ENCODE measurements around the gene MS4A1. TPM values are rescaled to one million over a fixed set of nuclear protein-coding genes. Genes with fewer than 3 reads are reported as not detected.

MS4A1 gene
- total RNA-seq (2021) (not detected in 2 replicates), Bru-seq, nascent RNA (not detected), BruChase-seq, experiment 1, labeled RNA remaining after a 2-hour chase (not detected), BruChase-seq, experiment 2, labeled RNA remaining after a 6-hour chase (not detected)
- long read RNA-seq, result 0 reads

DNA sequence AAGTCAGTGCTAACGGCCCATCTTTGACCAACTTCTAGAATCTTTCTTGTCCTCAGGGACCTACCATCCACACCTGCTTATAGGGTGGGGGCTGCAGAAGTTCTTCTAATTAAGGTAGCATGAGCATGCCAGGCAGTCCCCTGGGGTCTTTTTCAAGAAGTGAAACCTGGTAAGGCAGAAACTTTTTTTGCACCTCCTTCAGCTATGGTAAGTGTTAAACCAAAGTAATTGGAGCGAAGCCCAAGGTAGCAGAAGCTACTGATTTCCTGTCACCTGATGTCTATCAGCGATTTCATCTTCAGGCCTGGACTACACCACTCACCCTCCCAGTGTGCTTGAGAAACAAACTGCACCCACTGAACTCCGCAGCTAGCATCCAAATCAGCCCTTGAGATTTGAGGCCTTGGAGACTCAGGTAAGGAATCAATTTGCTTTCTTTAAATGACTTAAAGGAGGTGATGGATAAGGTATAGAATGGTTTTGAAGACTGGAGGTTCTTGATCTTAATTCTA lies at the start of gene MS4A1:
Gene MS4A1, plus strand, starts transcription at position 317 of the 512 bp plus-strand sequence. CDS start 6,528 bp downstream, outside the sequence.
- no peak within 1 kb of the TSS for H3K27ac ChIP-seq (ENCODE audit: low read depth, low read length, poor library complexity, severe bottlenecking)
- ChIA-PET CTCF (no interaction called here), POLR2A (ENCODE audit: low non-redundant PET) (no interaction called here)
- H3K4me1 ChIP-seq (ENCODE audit: insufficient read depth, low read length, poor library complexity, severe bottlenecking), result no peaks in the 10 kb centered on the region
- H3K9me3 ChIP-seq (ENCODE audit: low read depth, low read length, poor library complexity, severe bottlenecking), result no peaks in the 10 kb centered on the region
- no TSS peak for BruUV-seq (replicated peaks)
- TF ChIP-seq CTCF (conservative IDR thresholded peaks at IDR 0.05; ENCODE audit: low read depth, low read length) (no peak), EZH2 (IDR thresholded peaks at IDR 0.05; ENCODE audit: borderline replicate concordance, low read depth, low read length, poor library complexity, severe bottlenecking) (no peak)
- no peaks in the 10 kb centered on the region for H3K36me3 ChIP-seq (ENCODE audit: insufficient read depth, low read length, poor library complexity, severe bottlenecking)
- DNase-seq (ENCODE audit: low spot score), result no peak
- H3K27me3 ChIP-seq (replicated peaks; ENCODE audit: insufficient read depth, low read depth, low read length, poor library complexity), result peaks cover 6% of the 10 kb centered on the region
- intact Hi-C loops (cut with micrococcal nuclease; ENCODE audit: unreplicated experiment), result no loop called here
- no peak within 1 kb of the TSS for H3K4me3 ChIP-seq (ENCODE audit: low read depth, low read length, poor library complexity, severe bottlenecking)

DNA sequence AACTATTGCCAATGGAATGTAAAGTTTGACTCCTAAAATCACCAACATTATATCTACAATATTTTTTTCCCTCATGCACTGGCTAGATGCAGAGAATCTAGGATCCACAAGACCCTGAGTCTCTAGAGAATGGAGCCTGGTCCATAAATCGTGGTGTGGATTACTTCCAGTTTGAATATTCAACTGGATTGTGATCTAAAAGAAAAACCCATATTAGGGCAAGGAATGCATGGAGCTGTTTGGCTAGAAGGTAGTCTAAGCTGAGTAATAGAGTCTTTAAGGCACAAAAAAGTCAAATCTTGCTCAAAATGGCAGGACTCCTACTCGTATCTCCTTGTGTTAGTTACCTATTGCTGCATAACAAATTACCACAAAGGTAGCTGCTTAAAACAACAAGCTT lies 35.6 kb upstream of the MS4A1 start:
- Histone ChIP-seq H3K36me3 (ENCODE audit: insufficient read depth, low read length, poor library complexity, severe bottlenecking) (no peaks in the 10 kb centered on the region), H3K4me1 (ENCODE audit: insufficient read depth, low read length, poor library complexity, severe bottlenecking) (no peaks in the 10 kb centered on the region), H3K27ac (ENCODE audit: low read depth, low read length, poor library complexity, severe bottlenecking) (no peak overlapping the region), H3K4me3 (ENCODE audit: low read depth, low read length, poor library complexity, severe bottlenecking) (no peak overlapping the region), H3K27me3 (replicated peaks; ENCODE audit: insufficient read depth, low read depth, low read length, poor library complexity) (no peaks in the 10 kb centered on the region), H3K9me3 (ENCODE audit: low read depth, low read length, poor library complexity, severe bottlenecking) (no peaks in the 10 kb centered on the region)
- CTCF ChIA-PET, result no interaction called here
- no peak for TF ChIP-seq EZH2 (IDR thresholded peaks at IDR 0.05; ENCODE audit: borderline replicate concordance, low read depth, low read length, poor library complexity, severe bottlenecking)
- no peak for TF ChIP-seq CTCF (conservative IDR thresholded peaks at IDR 0.05; ENCODE audit: low read depth, low read length)
- intact Hi-C loops (cut with micrococcal nuclease; ENCODE audit: unreplicated experiment), result no loop called here
- no peak for DNase-seq (ENCODE audit: low spot score)
- POLR2A ChIA-PET (ENCODE audit: low non-redundant PET), result no interaction called here
- BruUV-seq (replicated peaks), result no TSS peak

- TF ChIP-seq CTCF (conservative IDR thresholded peaks at IDR 0.05; ENCODE audit: low read depth, low read length) (no peak), EZH2 (IDR thresholded peaks at IDR 0.05; ENCODE audit: borderline replicate concordance, low read depth, low read length, poor library complexity, severe bottlenecking) (no peak)
- intact Hi-C loops (cut with micrococcal nuclease; ENCODE audit: unreplicated experiment), result no loop called here
- Histone ChIP-seq H3K4me1 (ENCODE audit: insufficient read depth, low read length, poor library complexity, severe bottlenecking) (no peaks in the 10 kb centered on the region), H3K9me3 (ENCODE audit: low read depth, low read length, poor library complexity, severe bottlenecking) (no peaks in the 10 kb centered on the region), H3K4me3 (ENCODE audit: low read depth, low read length, poor library complexity, severe bottlenecking) (no peak overlapping the region), H3K27me3 (replicated peaks; ENCODE audit: insufficient read depth, low read depth, low read length, poor library complexity) (no peaks in the 10 kb centered on the region), H3K27ac (ENCODE audit: low read depth, low read length, poor library complexity, severe bottlenecking) (no peak overlapping the region), H3K36me3 (ENCODE audit: insufficient read depth, low read length, poor library complexity, severe bottlenecking) (no peaks in the 10 kb centered on the region)
- DNase-seq (ENCODE audit: low spot score), result no peak
- BruUV-seq (replicated peaks), result no TSS peak
- ChIA-PET POLR2A (ENCODE audit: low non-redundant PET) (no interaction called here), CTCF (no interaction called here)
These were observed 33.0 kb upstream of the MS4A1 start for GRCh38 chr11:60422609-60423008.
